ENCODE results near the gene STOM. TPM values are rescaled to one million over a fixed set of nuclear protein-coding genes. Genes with fewer than 3 reads are reported as not detected.
"Not testable (repeated sequence)": the region's sequence is repeated elsewhere in the genome, so short reads cannot be mapped to it uniquely, and the experiment has no call there.

The STOM gene
- total and polyA plus RNA-seq, 2 donors, result 28.5 to 157 TPM

DNA sequence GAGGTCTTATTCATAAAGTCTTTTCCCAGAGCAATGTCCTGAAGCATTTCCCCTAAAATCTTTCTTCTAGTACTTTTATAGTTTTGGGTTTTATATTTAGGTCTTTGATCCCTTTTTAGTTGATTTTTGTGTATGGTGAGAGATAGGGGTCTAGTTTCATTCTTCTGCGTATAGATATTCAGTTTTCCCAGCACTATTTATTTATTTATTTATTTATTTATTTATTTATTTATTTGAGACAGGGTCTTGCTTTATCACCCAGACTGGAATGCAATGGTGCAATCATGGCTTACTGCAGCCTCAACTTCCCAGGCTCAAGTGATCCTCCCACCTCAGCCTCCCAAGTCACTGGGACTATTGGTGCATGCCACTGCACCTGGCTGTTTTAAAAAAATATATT lies 27.2 kb upstream of the STOM start:
- not testable (repeated sequence) for H3K4me1 ChIP-seq (ENCODE audit: control insufficient read depth in 2 of 2, insufficient read depth in 2 of 2, low read length in 2 of 2); H3K9me3 ChIP-seq (ENCODE audit: control insufficient read depth in 2 of 2, insufficient read depth in 1 of 2, low read length in 1 of 2); H3K27ac ChIP-seq (ENCODE audit: low read depth in 1 of 2, low read length in 1 of 2); H3K4me3 ChIP-seq (ENCODE audit: low read length in 2 of 2); H3K36me3 ChIP-seq (ENCODE audit: control insufficient read depth in 2 of 2, insufficient read depth in 2 of 2, low read length in 1 of 2); H3K27me3 ChIP-seq (ENCODE audit: control insufficient read depth in 2 of 2, insufficient read depth in 1 of 2, low read length in 1 of 2); DNase-seq (ENCODE audit: low read depth in 6 of 9, low spot score in 9 of 9)
- 100% methylated on average over 1 of the region's 1 CpG for WGBS

DNA sequence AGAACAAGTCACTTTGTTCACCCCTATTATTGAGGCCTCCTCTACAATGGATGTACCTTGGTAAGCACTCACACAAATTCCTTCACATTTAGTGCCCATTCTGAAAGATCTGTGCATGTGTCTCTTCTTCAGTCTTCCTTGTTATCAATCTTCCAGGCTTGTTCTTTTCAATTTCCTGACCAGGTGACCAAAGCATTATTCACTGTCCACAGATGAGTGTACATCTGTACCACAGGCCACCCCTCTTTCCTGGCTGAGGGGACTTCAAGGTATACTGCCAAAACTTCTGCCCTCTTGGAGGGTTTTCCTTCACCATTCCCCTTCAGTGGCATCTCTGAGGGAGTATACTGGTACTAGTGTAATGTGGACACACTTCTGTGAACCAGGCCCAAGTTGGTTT lies 25.5 kb upstream of the STOM start:
- Histone ChIP-seq H3K27ac (ENCODE audit: low read depth in 1 of 2, low read length in 1 of 2) (no peak overlapping the region), H3K9me3 (ENCODE audit: control insufficient read depth in 2 of 2, insufficient read depth in 1 of 2, low read length in 1 of 2) (peaks cover 0 to 3% of the 10 kb centered on the region in 2 donors), H3K4me3 (ENCODE audit: low read length in 2 of 2) (no peak overlapping the region), H3K4me1 (ENCODE audit: control insufficient read depth in 2 of 2, insufficient read depth in 2 of 2, low read length in 2 of 2) (peaks cover 0 to 5% of the 10 kb centered on the region in 2 donors), H3K27me3 (ENCODE audit: control insufficient read depth in 2 of 2, insufficient read depth in 1 of 2, low read length in 1 of 2) (no peaks in the 10 kb centered on the region), H3K36me3 (ENCODE audit: control insufficient read depth in 2 of 2, insufficient read depth in 2 of 2, low read length in 1 of 2) (no peaks in the 10 kb centered on the region)
- no peak for DNase-seq (ENCODE audit: low read depth in 6 of 9, low spot score in 9 of 9)

DNA sequence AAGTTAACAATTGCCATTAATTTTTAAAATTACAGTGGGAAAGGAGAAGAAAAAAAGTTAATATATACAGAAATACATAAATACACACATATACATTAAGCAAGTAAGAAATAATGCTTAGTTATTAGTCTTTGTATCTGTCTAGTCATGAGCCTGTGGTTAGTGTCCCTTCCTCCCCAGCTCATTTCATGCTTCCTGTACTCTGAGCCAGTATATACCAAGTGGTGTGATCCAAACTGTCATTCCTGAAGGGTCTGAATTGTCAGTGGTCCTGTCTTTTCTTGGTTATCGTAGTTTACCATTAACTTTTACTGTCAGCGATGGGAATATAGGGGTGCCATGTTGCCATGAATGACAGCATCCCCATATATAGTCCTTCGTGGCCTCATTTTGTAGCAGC lies 24.2 kb upstream of the STOM start:
- H3K9me3 ChIP-seq (ENCODE audit: control insufficient read depth in 2 of 2, insufficient read depth in 1 of 2, low read length in 1 of 2), result peaks cover 0 to 3% of the 10 kb centered on the region in 2 donors
- peaks cover 0 to 5% of the 10 kb centered on the region in 2 donors for H3K4me1 ChIP-seq (ENCODE audit: control insufficient read depth in 2 of 2, insufficient read depth in 2 of 2, low read length in 2 of 2)
- no peak overlapping the region for H3K4me3 ChIP-seq (ENCODE audit: low read length in 2 of 2)
- no peaks in the 10 kb centered on the region for H3K27me3 ChIP-seq (ENCODE audit: control insufficient read depth in 2 of 2, insufficient read depth in 1 of 2, low read length in 1 of 2)
- H3K27ac ChIP-seq (ENCODE audit: low read depth in 1 of 2, low read length in 1 of 2), result no peak overlapping the region
- no peak for DNase-seq (ENCODE audit: low read depth in 6 of 9, low spot score in 9 of 9)
- no peaks in the 10 kb centered on the region for H3K36me3 ChIP-seq (ENCODE audit: control insufficient read depth in 2 of 2, insufficient read depth in 2 of 2, low read length in 1 of 2)
- 92% methylated on average over 3 of the region's 3 CpGs for WGBS

DNA sequence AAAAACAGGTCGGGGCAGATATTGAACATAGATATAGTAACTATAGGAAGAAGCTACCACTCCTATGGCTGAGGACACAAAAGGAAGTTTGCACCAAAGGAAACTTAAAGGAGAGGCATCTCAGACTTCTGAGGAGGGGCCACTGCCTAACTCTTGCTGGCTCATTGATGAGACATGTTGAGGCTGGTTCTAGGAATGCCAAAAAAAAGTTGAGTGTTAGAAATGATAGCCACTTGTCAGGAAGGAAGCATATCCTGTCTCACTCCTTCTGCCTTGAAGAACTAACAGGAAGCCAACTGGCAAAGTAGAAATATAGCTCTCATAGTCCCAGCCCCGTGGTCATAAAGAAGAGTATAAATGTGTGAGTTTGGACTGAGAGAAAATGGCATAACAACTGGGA lies 23.3 kb upstream of the STOM start:
- peak in 1 of 9 donors; percentile 26 for DNase-seq (ENCODE audit: low read depth in 6 of 9, low spot score in 9 of 9)
- H3K36me3 ChIP-seq (ENCODE audit: control insufficient read depth in 2 of 2, insufficient read depth in 2 of 2, low read length in 1 of 2), result no peaks in the 10 kb centered on the region
- H3K4me3 ChIP-seq (ENCODE audit: low read length in 2 of 2), result no peak overlapping the region
- peaks cover 0 to 5% of the 10 kb centered on the region in 2 donors for H3K4me1 ChIP-seq (ENCODE audit: control insufficient read depth in 2 of 2, insufficient read depth in 2 of 2, low read length in 2 of 2)
- no peak overlapping the region for H3K27ac ChIP-seq (ENCODE audit: low read depth in 1 of 2, low read length in 1 of 2)
- WGBS, result 12% methylated on average over 2 of the region's 2 CpGs
- H3K27me3 ChIP-seq (ENCODE audit: control insufficient read depth in 2 of 2, insufficient read depth in 1 of 2, low read length in 1 of 2), result no peaks in the 10 kb centered on the region
- H3K9me3 ChIP-seq (ENCODE audit: control insufficient read depth in 2 of 2, insufficient read depth in 1 of 2, low read length in 1 of 2), result peaks cover 0 to 3% of the 10 kb centered on the region in 2 donors

DNA sequence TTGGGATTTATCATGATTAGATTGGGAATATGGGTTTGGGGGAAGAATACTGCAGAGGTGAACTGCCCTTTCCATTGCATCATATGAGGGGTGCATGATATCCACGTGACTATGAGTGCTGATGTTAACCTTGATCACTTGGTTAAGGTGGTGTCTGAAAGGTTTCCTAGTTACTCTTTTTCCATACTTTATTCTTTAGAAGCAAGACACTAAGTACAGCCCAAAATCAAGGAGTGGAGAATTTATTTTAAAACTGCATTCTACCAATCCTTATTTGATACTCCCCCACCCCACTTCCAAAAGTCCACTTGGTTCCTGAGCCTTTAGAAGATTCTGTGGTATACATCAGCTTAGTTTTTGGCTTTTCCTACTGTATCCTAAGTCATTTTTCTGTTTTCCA lies 20.3 kb upstream of the STOM start:
- Histone ChIP-seq H3K36me3 (ENCODE audit: control insufficient read depth in 2 of 2, insufficient read depth in 2 of 2, low read length in 1 of 2) (no peaks in the 10 kb centered on the region), H3K27me3 (ENCODE audit: control insufficient read depth in 2 of 2, insufficient read depth in 1 of 2, low read length in 1 of 2) (no peaks in the 10 kb centered on the region), H3K4me3 (ENCODE audit: low read length in 2 of 2) (no peak overlapping the region), H3K4me1 (ENCODE audit: control insufficient read depth in 2 of 2, insufficient read depth in 2 of 2, low read length in 2 of 2) (peaks cover 0 to 4% of the 10 kb centered on the region in 2 donors), H3K27ac (ENCODE audit: low read depth in 1 of 2, low read length in 1 of 2) (no peak overlapping the region), H3K9me3 (ENCODE audit: control insufficient read depth in 2 of 2, insufficient read depth in 1 of 2, low read length in 1 of 2) (no peaks in the 10 kb centered on the region)
- WGBS, result 95% methylated on average over 1 of the region's 1 CpG
- DNase-seq (ENCODE audit: low read depth in 6 of 9, low spot score in 9 of 9), result no peak

DNA sequence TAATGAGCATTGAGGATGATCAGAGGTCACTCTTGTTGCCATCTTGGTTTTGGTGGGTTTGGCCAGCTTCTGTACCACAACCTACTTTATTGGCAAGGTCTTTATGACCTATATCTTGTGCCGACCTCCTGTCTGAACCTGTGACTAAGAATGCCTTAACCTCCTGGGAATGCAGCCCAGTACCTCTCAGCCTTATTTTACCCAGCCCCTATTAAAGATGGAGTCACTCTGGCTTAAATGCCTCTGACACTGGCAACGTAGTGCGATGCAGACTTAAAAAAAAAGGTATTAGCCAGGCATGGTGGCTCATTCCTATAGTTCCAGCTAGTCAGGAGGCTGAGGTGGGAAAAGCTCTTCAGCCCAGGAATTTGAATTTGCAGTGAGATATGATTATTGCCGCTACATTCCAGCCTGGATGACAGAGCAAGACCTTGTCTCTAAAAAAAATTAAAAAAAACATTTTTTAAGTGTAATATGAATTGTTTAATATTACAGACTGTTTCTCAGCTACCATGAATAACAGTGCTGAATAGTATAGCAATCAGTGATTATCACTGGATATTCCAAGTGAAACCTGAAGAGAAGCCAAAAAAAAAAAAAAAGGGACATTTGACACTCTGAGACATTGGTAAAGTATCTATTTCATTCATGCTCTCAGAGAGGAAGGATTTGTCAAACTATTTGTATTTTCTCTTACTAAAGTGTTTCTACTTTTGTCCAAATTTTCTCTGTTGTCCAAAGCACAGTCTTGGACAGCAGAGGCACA lies 18.3 kb upstream of the STOM start:
- DNase-seq (ENCODE audit: low read depth in 6 of 9, low spot score in 9 of 9), result no peak
- Histone ChIP-seq H3K4me1 (ENCODE audit: control insufficient read depth in 2 of 2, insufficient read depth in 2 of 2, low read length in 2 of 2) (no peaks in the 10 kb centered on the region), H3K4me3 (ENCODE audit: low read length in 2 of 2) (no peak overlapping the region), H3K27ac (ENCODE audit: low read depth in 1 of 2, low read length in 1 of 2) (no peak overlapping the region), H3K27me3 (ENCODE audit: control insufficient read depth in 2 of 2, insufficient read depth in 1 of 2, low read length in 1 of 2) (no peaks in the 10 kb centered on the region), H3K36me3 (ENCODE audit: control insufficient read depth in 2 of 2, insufficient read depth in 2 of 2, low read length in 1 of 2) (no peaks in the 10 kb centered on the region), H3K9me3 (ENCODE audit: control insufficient read depth in 2 of 2, insufficient read depth in 1 of 2, low read length in 1 of 2) (no peaks in the 10 kb centered on the region)
- WGBS, result 94% methylated on average over 4 of the region's 4 CpGs

DNA sequence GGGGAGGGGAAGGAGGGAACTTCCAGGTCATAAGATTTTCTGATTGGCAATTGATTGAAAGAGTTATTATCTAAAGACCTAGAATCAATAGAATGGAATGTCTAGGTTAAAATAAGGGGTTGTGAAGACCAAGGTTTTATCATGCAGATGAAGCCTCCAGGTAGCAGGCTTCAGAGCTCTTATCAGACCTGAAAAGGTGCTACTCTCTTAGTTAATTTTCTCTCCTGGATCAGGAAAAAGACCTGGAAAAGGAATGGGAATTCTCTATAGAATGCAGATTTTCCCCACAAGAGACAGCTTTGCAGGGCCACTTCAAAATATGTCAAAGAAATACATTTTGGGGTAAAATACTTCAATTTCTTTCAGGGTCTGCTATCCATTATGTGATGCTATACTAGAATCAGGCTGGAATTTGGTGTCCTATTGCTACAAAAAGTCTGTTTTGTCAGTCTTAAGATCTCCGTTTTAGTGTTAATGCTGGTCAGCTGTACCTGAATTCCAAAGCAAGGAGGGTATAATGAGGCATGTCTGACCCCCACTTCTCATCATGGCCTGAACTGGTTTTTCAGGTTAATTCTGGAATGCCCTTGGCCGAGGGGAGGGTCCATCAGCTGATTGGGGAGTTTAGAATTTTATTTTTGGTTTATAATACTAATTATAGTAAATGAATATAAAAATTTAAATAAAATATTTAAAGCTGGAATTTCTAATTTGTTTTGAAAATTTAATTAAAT lies 16.6 kb upstream of the STOM start:
- Histone ChIP-seq H3K9me3 (ENCODE audit: control insufficient read depth in 2 of 2, insufficient read depth in 1 of 2, low read length in 1 of 2) (no peaks in the 10 kb centered on the region), H3K27me3 (ENCODE audit: control insufficient read depth in 2 of 2, insufficient read depth in 1 of 2, low read length in 1 of 2) (no peaks in the 10 kb centered on the region), H3K36me3 (ENCODE audit: control insufficient read depth in 2 of 2, insufficient read depth in 2 of 2, low read length in 1 of 2) (no peaks in the 10 kb centered on the region), H3K4me1 (ENCODE audit: control insufficient read depth in 2 of 2, insufficient read depth in 2 of 2, low read length in 2 of 2) (no peaks in the 10 kb centered on the region), H3K27ac (ENCODE audit: low read depth in 1 of 2, low read length in 1 of 2) (no peak overlapping the region), H3K4me3 (ENCODE audit: low read length in 2 of 2) (no peak overlapping the region)
- no peak for DNase-seq (ENCODE audit: low read depth in 6 of 9, low spot score in 9 of 9)
- WGBS, result 94% methylated on average over 2 of the region's 2 CpGs

DNA sequence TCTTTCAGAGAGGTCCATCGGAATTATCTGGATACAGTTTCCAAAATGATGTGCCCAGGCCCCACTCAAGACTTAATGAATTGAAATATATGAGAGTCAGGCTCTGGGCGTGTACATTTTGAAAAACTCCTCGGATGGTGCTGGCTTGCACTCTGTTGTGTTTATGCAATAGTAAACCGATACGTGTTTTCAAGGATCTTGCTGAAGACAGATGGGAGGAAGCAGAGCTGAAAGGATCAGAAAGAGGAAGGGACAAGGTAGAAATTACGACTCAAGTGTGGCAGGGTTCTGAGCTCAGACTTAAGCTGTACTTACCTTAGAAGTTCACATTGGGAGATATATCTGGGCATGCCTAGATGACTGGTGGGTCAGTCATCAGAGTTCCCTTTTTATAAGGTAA lies 13.7 kb upstream of the STOM start:
- Histone ChIP-seq H3K9me3 (ENCODE audit: control insufficient read depth in 2 of 2, insufficient read depth in 1 of 2, low read length in 1 of 2) (no peaks in the 10 kb centered on the region), H3K36me3 (ENCODE audit: control insufficient read depth in 2 of 2, insufficient read depth in 2 of 2, low read length in 1 of 2) (no peaks in the 10 kb centered on the region), H3K27me3 (ENCODE audit: control insufficient read depth in 2 of 2, insufficient read depth in 1 of 2, low read length in 1 of 2) (no peaks in the 10 kb centered on the region), H3K27ac (ENCODE audit: low read depth in 1 of 2, low read length in 1 of 2) (no peak overlapping the region), H3K4me3 (ENCODE audit: low read length in 2 of 2) (no peak overlapping the region), H3K4me1 (ENCODE audit: control insufficient read depth in 2 of 2, insufficient read depth in 2 of 2, low read length in 2 of 2) (no peaks in the 10 kb centered on the region)
- WGBS, result 67% methylated on average over 6 of the region's 6 CpGs
- no peak for DNase-seq (ENCODE audit: low read depth in 6 of 9, low spot score in 9 of 9)

DNA sequence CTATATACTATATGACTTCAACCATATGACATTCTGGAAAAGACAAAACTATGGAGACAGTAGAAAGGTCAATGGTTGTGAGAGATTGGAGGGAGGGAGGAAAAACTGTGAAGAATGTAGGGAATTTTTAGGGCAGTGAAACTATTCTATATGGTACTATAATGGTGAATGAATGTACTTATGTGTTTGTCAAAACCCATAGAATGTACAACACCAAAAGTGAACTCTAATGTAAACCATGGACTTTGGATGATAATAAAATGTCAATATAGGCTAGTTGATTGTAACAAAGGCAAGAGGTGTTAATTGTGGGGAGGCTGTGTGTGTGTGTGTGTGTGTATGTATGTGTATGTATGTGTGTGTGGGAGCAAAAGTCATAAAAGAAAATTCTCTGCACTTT lies 10.8 kb upstream of the STOM start:
- Histone ChIP-seq H3K27ac (ENCODE audit: low read depth in 1 of 2, low read length in 1 of 2) (no peak overlapping the region), H3K36me3 (ENCODE audit: control insufficient read depth in 2 of 2, insufficient read depth in 2 of 2, low read length in 1 of 2) (no peaks in the 10 kb centered on the region), H3K4me3 (ENCODE audit: low read length in 2 of 2) (no peak overlapping the region), H3K9me3 (ENCODE audit: control insufficient read depth in 2 of 2, insufficient read depth in 1 of 2, low read length in 1 of 2) (no peaks in the 10 kb centered on the region), H3K4me1 (ENCODE audit: control insufficient read depth in 2 of 2, insufficient read depth in 2 of 2, low read length in 2 of 2) (no peaks in the 10 kb centered on the region), H3K27me3 (ENCODE audit: control insufficient read depth in 2 of 2, insufficient read depth in 1 of 2, low read length in 1 of 2) (no peaks in the 10 kb centered on the region)
- no peak for DNase-seq (ENCODE audit: low read depth in 6 of 9, low spot score in 9 of 9)

Data from thymus (tissue), 11 donors.